Neuronal stem cell (in vitro differentiated cells): ENCODE results near the gene LGR6.

Experiments used
- DNase-seq: peaks from one replicate; pipeline ENCODE4 v3.0.0-alpha.2; 2013; ENCODE audit warnings: low spot score
- H2AFZ ChIP-seq: one replicate; pipeline ENCODE4 v1.6.1; 2013; ENCODE audit warnings: mild to moderate bottlenecking, low read length, inconsistent platforms
- H2AK5ac ChIP-seq: 2 replicates; pipeline ENCODE4 v1.6.1; 2013; ENCODE audit warnings: low read depth, mild to moderate bottlenecking, inconsistent platforms, low read length, moderate library complexity, mixed read lengths
- H2BK120ac ChIP-seq: 2 replicates; pipeline ENCODE4 v1.6.1; 2013; ENCODE audit warnings: low read depth, mild to moderate bottlenecking, inconsistent platforms, low read length, moderate library complexity, mixed read lengths
- H2BK12ac ChIP-seq: one replicate; pipeline ENCODE4 v1.6.1; 2013; ENCODE audit warnings: low read length, inconsistent platforms
- H2BK15ac ChIP-seq: 2 replicates; pipeline ENCODE4 v1.6.1; 2013; ENCODE audit warnings: mild to moderate bottlenecking, low read length, inconsistent platforms, mixed read lengths
- H2BK5ac ChIP-seq: one replicate; pipeline ENCODE4 v1.6.1; 2013; ENCODE audit warnings: inconsistent platforms, mild to moderate bottlenecking, low read length, moderate library complexity
- H3K14ac ChIP-seq: one replicate; pipeline ENCODE4 v1.6.1; 2013; ENCODE audit warnings: low read length, inconsistent platforms
- H3K18ac ChIP-seq: 2 replicates; pipeline ENCODE4 v1.6.1; 2013; ENCODE audit warnings: low read length, inconsistent platforms
- H3K23ac ChIP-seq: 2 replicates; pipeline ENCODE4 v1.6.1; 2013; ENCODE audit warnings: low read depth, mild to moderate bottlenecking, mixed read lengths, low read length, inconsistent platforms; ENCODE audit not compliant: poor library complexity
- H3K27ac ChIP-seq: replicated peaks from 3 replicates; pipeline ENCODE4 v1.5.1; 2013; ENCODE audit warnings: low read length, inconsistent platforms
- H3K27me3 ChIP-seq, 3 experiments: 2 replicates each; pipeline ENCODE4 v1.6.1; 2013; ENCODE audit warnings: low read length in 3 of 3, mild to moderate bottlenecking in 2 of 3, inconsistent platforms in 1 of 3, low read depth in 1 of 3, mixed read lengths in 1 of 3, moderate library complexity in 1 of 3; ENCODE audit not compliant: control insufficient read depth in 3 of 3, insufficient read depth in 3 of 3
- H3K36me3 ChIP-seq, 2 donors: replicated peaks in 1 of 2; 2 replicates each; pipeline ENCODE4 v1.6.1; 2013; ENCODE audit warnings: low read length in 2 of 2; ENCODE audit not compliant: control insufficient read depth in 2 of 2, insufficient read depth in 2 of 2
- H3K4ac ChIP-seq: 2 replicates; pipeline ENCODE4 v1.6.1; 2013; ENCODE audit warnings: inconsistent platforms, mild to moderate bottlenecking, low read length, moderate library complexity
- H3K4me1 ChIP-seq, 2 donors: 1 replicate in 1 of 2; 2 replicates in 1 of 2; pipeline ENCODE4 v1.6.1; 2013; ENCODE audit warnings: low read length in 2 of 2, low read depth in 1 of 2; ENCODE audit not compliant: control insufficient read depth in 2 of 2, insufficient read depth in 1 of 2
- H3K4me2 ChIP-seq: one replicate; pipeline ENCODE4 v1.6.1; 2013; ENCODE audit warnings: mild to moderate bottlenecking, low read length, inconsistent platforms; ENCODE audit not compliant: insufficient read depth, poor library complexity, severe bottlenecking
- H3K4me3 ChIP-seq, 2 donors: 2 replicates each; pipeline ENCODE4 v1.5.1; 2013; ENCODE audit warnings: low read length in 2 of 2, mild to moderate bottlenecking in 2 of 2, inconsistent platforms in 1 of 2, moderate library complexity in 1 of 2
- H3K79me1 ChIP-seq: one replicate; pipeline ENCODE4 v1.6.1; 2013; ENCODE audit warnings: low read depth, mild to moderate bottlenecking, inconsistent platforms, low read length, moderate library complexity
- H3K9ac ChIP-seq: one replicate; pipeline ENCODE4 v1.6.1; 2013; ENCODE audit warnings: mild to moderate bottlenecking, low read depth, low read length, inconsistent platforms; ENCODE audit not compliant: poor library complexity
- H3K9me3 ChIP-seq, 2 donors: replicated peaks in 1 of 2; 2 replicates each; pipeline versions ENCODE3 to v1.6.1; 2013; ENCODE audit warnings: low read length in 2 of 2, mild to moderate bottlenecking in 2 of 2, inconsistent platforms in 1 of 2, low read depth in 1 of 2, mixed read lengths in 1 of 2, moderate library complexity in 1 of 2; ENCODE audit not compliant: control insufficient read depth in 2 of 2, insufficient read depth in 1 of 2
- H4K8ac ChIP-seq: one replicate; pipeline ENCODE4 v1.6.1; 2013; ENCODE audit warnings: low read depth, mild to moderate bottlenecking, inconsistent platforms, low read length, moderate library complexity
- H4K91ac ChIP-seq: one replicate; pipeline ENCODE4 v1.6.1; 2013; ENCODE audit warnings: low read length, low read depth, mild to moderate bottlenecking, inconsistent platforms; ENCODE audit not compliant: poor library complexity
- WGBS, 2 donors: extraction: QIAGEN DNeasy Blood & Tissue Kit; methylation state at CpG; one replicate each; pipeline ENCODE4 v1.1.7; 2013; ENCODE audit warnings: missing lambda C conversion rate in 2 of 2, mixed read lengths in 1 of 2; ENCODE audit not compliant: insufficient read length in 2 of 2, insufficient replicate concordance in 1 of 2; ENCODE audit errors: extremely low coverage in 2 of 2; 5-methylcytosine and 5-hydroxymethylcytosine counted together

Gene LGR6

GRCh38 chr1:202248861-202249260, 55.3 kb downstream of the LGR6 start:
- no peak for DNase-seq
- Histone ChIP-seq H4K8ac (no peak overlapping the region), H2BK120ac (no peak overlapping the region), H2BK15ac (no peak overlapping the region), H3K23ac (peak overlapping the region; percentile 48), H3K14ac (no peak overlapping the region), H3K79me1 (no peaks in the 10 kb centered on the region), H3K18ac (no peak overlapping the region), H3K4ac (no peak overlapping the region), H3K4me2 (no peak overlapping the region), H2BK5ac (no peak overlapping the region), H2AFZ (no peak overlapping the region), H3K27me3 (peaks cover 0 to 36% (median 0%) of the 10 kb centered on the region in 3 experiments), H3K9ac (no peak overlapping the region), H3K27ac (no peak overlapping the region), H4K91ac (no peak overlapping the region), H3K4me1 (peaks cover 0 to 6% of the 10 kb centered on the region in 2 donors), H2AK5ac (peak overlapping the region; percentile 40), H3K9me3 (no peaks in the 10 kb centered on the region), H3K4me3 (no peak overlapping the region), H2BK12ac (no peak overlapping the region), H3K36me3 (no peaks in the 10 kb centered on the region)
- no CpG with 5 or more reads among the region's 6 CpGs for WGBS, 2 donors

- Histone ChIP-seq H3K36me3 (no peaks in the 10 kb centered on the region), H2BK12ac (no peak overlapping the region), H3K23ac (no peak overlapping the region), H2AK5ac (no peak overlapping the region), H3K4me3 (no peak overlapping the region), H3K4me2 (no peak overlapping the region), H4K91ac (no peak overlapping the region), H3K9me3 (no peaks in the 10 kb centered on the region), H2BK120ac (no peak overlapping the region), H3K18ac (no peak overlapping the region), H2BK15ac (no peak overlapping the region), H2BK5ac (no peak overlapping the region), H3K14ac (no peak overlapping the region), H2AFZ (no peak overlapping the region), H4K8ac (no peak overlapping the region), H3K4me1 (peaks cover 0 to 6% of the 10 kb centered on the region in 2 donors), H3K27me3 (peaks cover 0 to 39% (median 0%) of the 10 kb centered on the region in 3 experiments), H3K9ac (no peak overlapping the region), H3K27ac (no peak overlapping the region), H3K79me1 (no peaks in the 10 kb centered on the region), H3K4ac (no peak overlapping the region)
- WGBS, 2 donors: no CpG with 5 or more reads among the region's 6 CpGs
- no peak for DNase-seq
Observed at GRCh38 chr1:202249436-202249835, 55.8 kb downstream of the LGR6 start.

GRCh38 chr1:202249846-202250245, 56.2 kb downstream of the LGR6 start:
- no peak for DNase-seq
- no peak overlapping the region for H2BK120ac ChIP-seq
- H2BK5ac ChIP-seq: no peak overlapping the region
- H3K18ac ChIP-seq: no peak overlapping the region
- H3K4me2 ChIP-seq: no peak overlapping the region
- peaks cover 0 to 6% of the 10 kb centered on the region in 2 donors for H3K4me1 ChIP-seq
- H3K79me1 ChIP-seq: no peaks in the 10 kb centered on the region
- H3K27ac ChIP-seq: no peak overlapping the region
- no peak overlapping the region for H2BK15ac ChIP-seq
- no peak overlapping the region for H3K23ac ChIP-seq
- no peak overlapping the region for H3K4ac ChIP-seq
- no peaks in the 10 kb centered on the region for H3K9me3 ChIP-seq
- H3K14ac ChIP-seq: no peak overlapping the region
- H2AFZ ChIP-seq: no peak overlapping the region
- peaks cover 0 to 39% (median 0%) of the 10 kb centered on the region in 3 experiments for H3K27me3 ChIP-seq
- no peak overlapping the region for H2AK5ac ChIP-seq
- H2BK12ac ChIP-seq: no peak overlapping the region
- H3K4me3 ChIP-seq: no peak overlapping the region
- no peaks in the 10 kb centered on the region for H3K36me3 ChIP-seq
- no CpG with 5 or more reads among the region's 2 CpGs for WGBS, 2 donors
- H3K9ac ChIP-seq: no peak overlapping the region
- no peak overlapping the region for H4K8ac ChIP-seq
- H4K91ac ChIP-seq: no peak overlapping the region

- H3K9me3 ChIP-seq: no peaks in the 10 kb centered on the region
- H2AK5ac ChIP-seq: no peak overlapping the region
- H4K8ac ChIP-seq: no peak overlapping the region
- H2BK5ac ChIP-seq: no peak overlapping the region
- no peak overlapping the region for H3K4me3 ChIP-seq
- H3K14ac ChIP-seq: no peak overlapping the region
- no peak overlapping the region for H2BK120ac ChIP-seq
- H4K91ac ChIP-seq: no peak overlapping the region
- H3K23ac ChIP-seq: no peak overlapping the region
- no peaks in the 10 kb centered on the region for H3K36me3 ChIP-seq
- H2AFZ ChIP-seq: no peak overlapping the region
- no peak overlapping the region for H3K27ac ChIP-seq
- no peak overlapping the region for H3K18ac ChIP-seq
- H2BK12ac ChIP-seq: no peak overlapping the region
- H3K4ac ChIP-seq: no peak overlapping the region
- H2BK15ac ChIP-seq: no peak overlapping the region
- no peaks in the 10 kb centered on the region for H3K79me1 ChIP-seq
- no peak for DNase-seq
- H3K27me3 ChIP-seq: peaks cover 0 to 39% (median 0%) of the 10 kb centered on the region in 3 experiments
- H3K4me1 ChIP-seq: peaks cover 0 to 6% of the 10 kb centered on the region in 2 donors
- WGBS, 2 donors: no CpG with 5 or more reads among the region's 10 CpGs
- no peak overlapping the region for H3K4me2 ChIP-seq
- no peak overlapping the region for H3K9ac ChIP-seq
Observed at GRCh38 chr1:202250982-202251381, 57.4 kb downstream of the LGR6 start.
